ENCODE data around the gene ITPR2.

DNA sequence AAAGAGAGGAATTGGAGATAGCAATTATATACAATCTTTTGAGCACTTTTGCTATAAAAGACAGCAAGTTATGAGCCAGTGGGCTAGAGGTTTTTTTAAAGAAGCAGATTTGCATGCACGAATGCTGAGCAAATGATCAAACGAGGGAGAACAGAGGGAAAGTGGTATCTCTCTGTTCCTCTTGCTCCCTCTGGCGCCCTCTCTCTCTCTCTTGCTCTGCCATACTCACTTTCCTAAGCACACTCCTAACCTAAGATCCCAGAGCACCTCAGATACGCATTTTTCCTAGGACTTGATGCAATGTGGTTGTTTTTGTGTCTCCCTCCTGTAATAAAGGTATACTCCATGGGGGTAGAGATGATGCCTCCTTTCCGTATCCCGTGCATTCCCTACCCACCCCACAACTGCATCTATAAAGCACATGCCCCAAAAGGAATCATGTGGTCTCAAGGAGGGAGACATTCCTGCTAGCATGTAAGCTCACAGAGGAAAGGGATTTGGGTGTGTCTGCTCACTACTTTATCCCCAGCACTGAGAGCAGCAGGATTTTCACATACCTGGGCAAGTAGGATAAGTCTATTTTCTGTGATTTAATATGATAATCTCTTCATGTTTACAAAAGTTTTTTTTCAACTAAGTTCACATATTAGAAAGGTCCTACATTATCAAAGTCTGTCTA is 367.4 kb downstream of the ITPR2 start:
- TF ChIP-seq, protein P1, sequence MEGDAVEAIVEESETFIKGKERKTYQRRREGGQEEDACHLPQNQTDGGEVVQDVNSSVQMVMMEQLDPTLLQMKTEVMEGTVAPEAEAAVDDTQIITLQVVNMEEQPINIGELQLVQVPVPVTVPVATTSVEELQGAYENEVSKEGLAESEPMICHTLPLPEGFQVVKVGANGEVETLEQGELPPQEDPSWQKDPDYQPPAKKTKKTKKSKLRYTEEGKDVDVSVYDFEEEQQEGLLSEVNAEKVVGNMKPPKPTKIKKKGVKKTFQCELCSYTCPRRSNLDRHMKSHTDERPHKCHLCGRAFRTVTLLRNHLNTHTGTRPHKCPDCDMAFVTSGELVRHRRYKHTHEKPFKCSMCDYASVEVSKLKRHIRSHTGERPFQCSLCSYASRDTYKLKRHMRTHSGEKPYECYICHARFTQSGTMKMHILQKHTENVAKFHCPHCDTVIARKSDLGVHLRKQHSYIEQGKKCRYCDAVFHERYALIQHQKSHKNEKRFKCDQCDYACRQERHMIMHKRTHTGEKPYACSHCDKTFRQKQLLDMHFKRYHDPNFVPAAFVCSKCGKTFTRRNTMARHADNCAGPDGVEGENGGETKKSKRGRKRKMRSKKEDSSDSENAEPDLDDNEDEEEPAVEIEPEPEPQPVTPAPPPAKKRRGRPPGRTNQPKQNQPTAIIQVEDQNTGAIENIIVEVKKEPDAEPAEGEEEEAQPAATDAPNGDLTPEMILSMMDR (IDR thresholded peaks at IDR 0.05): no peak
- TF ChIP-seq FOXJ3 (CRISPR knock-in tag; IDR thresholded peaks at IDR 0.05): no peak
- no peak for TF ChIP-seq TAF1 (IDR thresholded peaks at IDR 0.05; ENCODE audit: borderline replicate concordance, low read depth, low read length)
- no peak for TF ChIP-seq MEF2A (IDR thresholded peaks at IDR 0.05; ENCODE audit: borderline replicate concordance, low read depth)
- TF ChIP-seq POLR2AphosphoS5 (IDR thresholded peaks at IDR 0.05; ENCODE audit: low read depth, low read length): no peak
- TF ChIP-seq, protein P2, sequence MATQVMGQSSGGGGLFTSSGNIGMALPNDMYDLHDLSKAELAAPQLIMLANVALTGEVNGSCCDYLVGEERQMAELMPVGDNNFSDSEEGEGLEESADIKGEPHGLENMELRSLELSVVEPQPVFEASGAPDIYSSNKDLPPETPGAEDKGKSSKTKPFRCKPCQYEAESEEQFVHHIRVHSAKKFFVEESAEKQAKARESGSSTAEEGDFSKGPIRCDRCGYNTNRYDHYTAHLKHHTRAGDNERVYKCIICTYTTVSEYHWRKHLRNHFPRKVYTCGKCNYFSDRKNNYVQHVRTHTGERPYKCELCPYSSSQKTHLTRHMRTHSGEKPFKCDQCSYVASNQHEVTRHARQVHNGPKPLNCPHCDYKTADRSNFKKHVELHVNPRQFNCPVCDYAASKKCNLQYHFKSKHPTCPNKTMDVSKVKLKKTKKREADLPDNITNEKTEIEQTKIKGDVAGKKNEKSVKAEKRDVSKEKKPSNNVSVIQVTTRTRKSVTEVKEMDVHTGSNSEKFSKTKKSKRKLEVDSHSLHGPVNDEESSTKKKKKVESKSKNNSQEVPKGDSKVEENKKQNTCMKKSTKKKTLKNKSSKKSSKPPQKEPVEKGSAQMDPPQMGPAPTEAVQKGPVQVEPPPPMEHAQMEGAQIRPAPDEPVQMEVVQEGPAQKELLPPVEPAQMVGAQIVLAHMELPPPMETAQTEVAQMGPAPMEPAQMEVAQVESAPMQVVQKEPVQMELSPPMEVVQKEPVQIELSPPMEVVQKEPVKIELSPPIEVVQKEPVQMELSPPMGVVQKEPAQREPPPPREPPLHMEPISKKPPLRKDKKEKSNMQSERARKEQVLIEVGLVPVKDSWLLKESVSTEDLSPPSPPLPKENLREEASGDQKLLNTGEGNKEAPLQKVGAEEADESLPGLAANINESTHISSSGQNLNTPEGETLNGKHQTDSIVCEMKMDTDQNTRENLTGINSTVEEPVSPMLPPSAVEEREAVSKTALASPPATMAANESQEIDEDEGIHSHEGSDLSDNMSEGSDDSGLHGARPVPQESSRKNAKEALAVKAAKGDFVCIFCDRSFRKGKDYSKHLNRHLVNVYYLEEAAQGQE (IDR thresholded peaks at IDR 0.05; ENCODE audit: low read depth, low read length): no peak
